ENCODE results near the gene DACT2. TPM values are rescaled to one million over a fixed set of nuclear protein-coding genes. Genes with fewer than 3 reads are reported as not detected.

DACT2 gene
- total RNA-seq, 6 experiments from 2014 or later, result not detected

- H3K36me3 Mint-ChIP-seq (ENCODE audit: low read depth), result no peaks in the 10 kb centered on the region
- H3K9me3 Mint-ChIP-seq, result peaks cover 46% of the 10 kb centered on the region
- no peak overlapping the region for H3K4me3 Mint-ChIP-seq
- no peaks in the 10 kb centered on the region for H3K27me3 Mint-ChIP-seq (ENCODE audit: insufficient read depth)
- no peaks in the 10 kb centered on the region for H3K4me1 Mint-ChIP-seq (ENCODE audit: low read depth)
- no peak for DNase-seq
- no peak overlapping the region for H3K27ac Mint-ChIP-seq
- TF ChIP-seq CTCF (IDR thresholded peaks at IDR 0.05), result no peak
Observed at GRCh38 chr6:168320634-168321033, 1.1 kb upstream of the DACT2 start.

- Mint-ChIP-seq H3K27ac (no peak overlapping the region), H3K9me3 (peaks cover 50% of the 10 kb centered on the region), H3K4me1 (ENCODE audit: low read depth) (no peaks in the 10 kb centered on the region), H3K4me3 (no peak overlapping the region), H3K36me3 (ENCODE audit: low read depth) (no peaks in the 10 kb centered on the region), H3K27me3 (ENCODE audit: insufficient read depth) (no peaks in the 10 kb centered on the region; the same call in 1 of the 2 replicates)
- TF ChIP-seq CTCF (IDR thresholded peaks at IDR 0.05), result no peak
- DNase-seq, result no peak
Observed at GRCh38 chr6:168318579-168319278, 848 bp downstream of the DACT2 start.

GRCh38 chr6:168318090-168318489, 1.5 kb downstream of the DACT2 start:
- Mint-ChIP-seq H3K4me3 (no peak overlapping the region), H3K27ac (no peak overlapping the region)

GRCh38 chr6:168315596-168315995, 4.0 kb downstream of the DACT2 start:
- no peak for DNase-seq
- Mint-ChIP-seq H3K4me1 (ENCODE audit: low read depth) (no peaks in the 10 kb centered on the region), H3K9me3 (peaks cover 53% of the 10 kb centered on the region), H3K36me3 (ENCODE audit: low read depth) (0 out of 2 replicates have a peak, but pooled peaks cover 5% of the 10 kb centered on the region), H3K4me3 (no peak overlapping the region), H3K27ac (no peak overlapping the region), H3K27me3 (ENCODE audit: insufficient read depth) (no peaks in the 10 kb centered on the region; the same call in 1 of the 2 replicates)
- TF ChIP-seq CTCF (IDR thresholded peaks at IDR 0.05), result no peak

More at GRCh38 chr6:168318090-168318489, 1.5 kb downstream of the DACT2 start:
- Mint-ChIP-seq H3K4me1 (ENCODE audit: low read depth) (no peaks in the 10 kb centered on the region), H3K9me3 (peaks cover 51% of the 10 kb centered on the region), H3K36me3 (ENCODE audit: low read depth) (no peaks in the 10 kb centered on the region), H3K27me3 (ENCODE audit: insufficient read depth) (no peaks in the 10 kb centered on the region; the same call in 1 of the 2 replicates)
- no peak for DNase-seq
- TF ChIP-seq CTCF (IDR thresholded peaks at IDR 0.05), result no peak

- no peaks in the 10 kb centered on the region; the same call in 1 of the 2 replicates for H3K27me3 Mint-ChIP-seq (ENCODE audit: insufficient read depth)
- no peaks in the 10 kb centered on the region for H3K4me1 Mint-ChIP-seq (ENCODE audit: low read depth)
- no peak overlapping the region for H3K27ac Mint-ChIP-seq
- H3K36me3 Mint-ChIP-seq (ENCODE audit: low read depth), result 0 out of 2 replicates have a peak, but pooled peaks cover 5% of the 10 kb centered on the region
- H3K4me3 Mint-ChIP-seq, result no peak overlapping the region
- no peak for TF ChIP-seq CTCF (IDR thresholded peaks at IDR 0.05)
- no peak for DNase-seq
- H3K9me3 Mint-ChIP-seq, result peaks cover 51% of the 10 kb centered on the region
Observed at GRCh38 chr6:168314948-168315347, 4.6 kb downstream of the DACT2 start.

Measured in HFFc6 (cell line).